Endothelial cell of umbilical vein (primary cell): ENCODE results near the gene JUNB. TPM values are rescaled to one million over a fixed set of nuclear protein-coding genes. Genes with fewer than 3 reads are reported as not detected.

Experiments used
- BruUV-seq: library from RNA; stranded (reverse); fragments of 400-500 nt; replicated peaks from 2 replicates; lab custom pipeline; 2021; lab: Mats Ljungman, UMichigan
- CTCF ChIA-PET: fragments of 300-600, 350-600 bp; sonication (Branson Sonifier 250); formaldehyde crosslinking; loops from one replicate; lab custom pipeline; 2021; ENCODE audit warnings: antibody characterized with exemption, inconsistent platforms; lab: Charles Lee
- POLR2A ChIA-PET: fragments of 300-600, 350-600 bp; sonication (Branson Sonifier 250); formaldehyde crosslinking; loops from one replicate; lab custom pipeline; 2021; ENCODE audit warnings: antibody characterized with exemption, inconsistent platforms; lab: Charles Lee
- DNase-seq: peaks from one replicate; pipeline ENCODE4 v3.0.0-alpha.2; 2011; ENCODE audit warnings: low read depth, low spot score
- FAIRE-seq: peaks from 2 replicates; lab custom pipeline; 2011; peaks lifted over from hg19 to GRCh38; lab: Jason Lieb, UNC
- H2AFZ ChIP-seq: 2 replicates; pipeline ENCODE4 v1.6.0; 2012; ENCODE audit warnings: low read depth, low read length, control low read depth, inconsistent platforms
- H3K27ac ChIP-seq: 2 replicates; pipeline ENCODE4 v1.5.1; 2011; ENCODE audit warnings: low read depth, mild to moderate bottlenecking, control low read depth, low read length, moderate library complexity; ENCODE audit not compliant: insufficient read depth
- H3K27me3 ChIP-seq, 2 experiments: 2 replicates each; pipeline versions ENCODE4 v1.6.0 to v1.6.1; 2011; ENCODE audit warnings: low read length in 2 of 2, mixed read lengths in 1 of 2; ENCODE audit not compliant: control insufficient read depth in 2 of 2, insufficient read depth in 2 of 2
- H3K36me3 ChIP-seq, 2 experiments: 2 replicates in 1 of 2; 3 replicates in 1 of 2; pipeline ENCODE4 v1.5.1; 2011; ENCODE audit warnings: low read length in 2 of 2, mild to moderate bottlenecking in 1 of 2, moderate library complexity in 1 of 2; ENCODE audit not compliant: control insufficient read depth in 2 of 2, insufficient read depth in 2 of 2; ENCODE audit errors: extremely low read depth in 1 of 2
- H3K4me1 ChIP-seq: 3 replicates; pipeline ENCODE4 v1.5.1; 2011; ENCODE audit warnings: mild to moderate bottlenecking, low read length; ENCODE audit not compliant: control insufficient read depth, insufficient read depth; ENCODE audit errors: extremely low read depth
- H3K4me2 ChIP-seq: 2 replicates; pipeline ENCODE4 v1.6.1; 2011; ENCODE audit warnings: low read length, control low read depth, mixed read lengths; ENCODE audit not compliant: insufficient read depth
- H3K4me3 ChIP-seq, 3 experiments: fragments of 200-600 bp in 1 of 3; sonication (generic), shearing (Covaris generic) in 1 of 3; replicated peaks in 1 of 3; 2 replicates each; pipeline ENCODE4 v1.5.1; 2011 to 2016; ENCODE audit warnings: control low read depth in 3 of 3, low read length in 3 of 3, mild to moderate bottlenecking in 2 of 3, inconsistent platforms in 1 of 3, low read depth in 1 of 3, moderate library complexity in 1 of 3; ENCODE audit not compliant: insufficient read depth in 1 of 3
- H3K79me2 ChIP-seq: 2 replicates; pipeline ENCODE4 v1.6.0; 2012; ENCODE audit warnings: low read length, inconsistent platforms; ENCODE audit not compliant: control insufficient read depth, insufficient read depth
- H3K9ac ChIP-seq: replicated peaks from 2 replicates; pipeline ENCODE3; 2011; ENCODE audit warnings: low read length, control low read depth; ENCODE audit not compliant: insufficient read depth; ENCODE audit errors: extremely low read depth
- H3K9me1 ChIP-seq: replicated peaks from 3 replicates; pipeline ENCODE4 v1.6.0; 2011; ENCODE audit warnings: mild to moderate bottlenecking, low read length; ENCODE audit not compliant: control insufficient read depth, insufficient read depth; ENCODE audit errors: extremely low read depth
- H3K9me3 ChIP-seq: replicated peaks from 2 replicates; pipeline ENCODE4 v1.5.1; 2012; ENCODE audit warnings: low read length, inconsistent platforms; ENCODE audit not compliant: control insufficient read depth, insufficient read depth
- H4K20me1 ChIP-seq: replicated peaks from 2 replicates; pipeline ENCODE3; 2011; ENCODE audit warnings: mild to moderate bottlenecking, low read length; ENCODE audit not compliant: control insufficient read depth, insufficient read depth; ENCODE audit errors: extremely low read depth
- CTCF ChIP-seq, 2 donors: IDR thresholded peaks; 1 replicate in 1 of 2; 2 replicates in 1 of 2; pipeline ENCODE4 v1.5.1; 2011; ENCODE audit warnings: low read length in 2 of 2, mild to moderate bottlenecking in 2 of 2, moderate library complexity in 2 of 2, control low read depth in 1 of 2, inconsistent platforms in 1 of 2, low read depth in 1 of 2; ENCODE audit not compliant: insufficient read depth in 1 of 2; ENCODE audit errors: extremely low read depth in 1 of 2
- EZH2 ChIP-seq: IDR thresholded peaks from 2 replicates; pipeline ENCODE4 v1.6.1; 2012; ENCODE audit warnings: borderline replicate concordance, low read depth, mild to moderate bottlenecking, moderate library complexity, low read length, inconsistent platforms; ENCODE audit not compliant: severe bottlenecking
- FOS ChIP-seq: IDR thresholded peaks from 2 replicates; pipeline ENCODE4 v1.6.1; 2011; ENCODE audit warnings: mild to moderate bottlenecking, low read length, moderate library complexity, borderline replicate concordance; ENCODE audit not compliant: insufficient read depth
- GATA2 ChIP-seq: IDR thresholded peaks from 2 replicates; pipeline ENCODE4 v1.7.0; 2011; ENCODE audit warnings: low read depth, mild to moderate bottlenecking, moderate library complexity, mixed read lengths, low read length; ENCODE audit not compliant: insufficient read length, insufficient read depth
- JUN ChIP-seq: IDR thresholded peaks from 2 replicates; pipeline ENCODE4 v1.6.1; 2011; ENCODE audit warnings: borderline replicate concordance, low read depth; ENCODE audit not compliant: insufficient read length, insufficient read depth
- MAX ChIP-seq: IDR thresholded peaks from 2 replicates; pipeline ENCODE4 v1.6.1; 2011; ENCODE audit not compliant: insufficient read depth, insufficient read length
- MYC ChIP-seq: IDR thresholded peaks from one replicate; pipeline ENCODE4 v1.6.1; 2011; ENCODE audit warnings: mild to moderate bottlenecking, low read depth, low read length
- POLR2A ChIP-seq: IDR thresholded peaks from 2 replicates; pipeline ENCODE4 v1.6.1; 2012; ENCODE audit warnings: low read depth, mild to moderate bottlenecking, control low read depth, low read length
- POLR2AphosphoS5 ChIP-seq: IDR thresholded peaks from 2 replicates; pipeline ENCODE4 v1.6.1; 2012; ENCODE audit warnings: low read depth, mild to moderate bottlenecking, control low read depth, low read length, moderate library complexity; ENCODE audit not compliant: insufficient read depth
- dilution Hi-C: fragments of 300-500 bp; cut with MboI; formaldehyde crosslinking; loops from one replicate; pipeline ENCODE4 v1.15.0; 2019; ENCODE audit warnings: low sequenced_read_pairs; ENCODE audit not compliant: extremely low pct_ligation_motif_present
- intact Hi-C: fragments of 100-400 bp; cut with micrococcal nuclease; formaldehyde crosslinking; loops from one replicate; pipeline ENCODE4 v1.10.0; 2022
- polyA plus RNA-seq, 4 experiments: library from polyadenylated mRNA; depleted of rRNA in 3 of 4; stranded (reverse) in 3 of 4; unstranded in 1 of 4; fragments of >200 nt; gene quantifications; 2 replicates each; pipeline versions ENCODE4 v1.2.1 to v1.2.3, GENCODE V29; 2011 to 2012; ENCODE audit warnings: missing spikeins in 1 of 4
- total RNA-seq: library from RNA; stranded (reverse); gene quantifications from 2 replicates; pipeline ENCODE4 v1.2.3, GENCODE V29; 2021

The JUNB gene
- total and polyA plus RNA-seq, 2 donors (not counting 3 experiments of a cell fraction or from before 2014, with no cell fraction given): 22.8 to 74.4 TPM

- Histone ChIP-seq H3K4me3 (no peak overlapping the region), H3K9me3 (no peaks in the 10 kb centered on the region), H3K9ac (no peak overlapping the region), H3K4me2 (no peak overlapping the region), H4K20me1 (no peaks in the 10 kb centered on the region), H3K36me3 (no peaks in the 10 kb centered on the region), H3K27me3 (no peaks in the 10 kb centered on the region), H3K4me1 (no peaks in the 10 kb centered on the region), H3K9me1 (no peaks in the 10 kb centered on the region), H2AFZ (no peak overlapping the region), H3K27ac (no peak overlapping the region), H3K79me2 (no peaks in the 10 kb centered on the region)
- dilution Hi-C loops (no loop called here), intact Hi-C loops (loop anchor here (2.0 kb wide), 1 partner anchor 34 kb away; the partner anchor contains the start of gene TNPO2)
- CTCF ChIA-PET: interaction anchor here (1.7 to 12.6 kb wide), 4 partner anchors 9 to 665 kb away, joined by 4 to 481 read pairs (median 23); no protein-coding TSS in a partner anchor
- POLR2A ChIA-PET: no interaction called here
- no TSS peak for BruUV-seq
- no peak for FAIRE-seq
- TF ChIP-seq CTCF (IDR thresholded peaks at IDR 0.05; ENCODE audit: extremely low read depth in 1 of 2, insufficient read depth in 1 of 2, low read depth in 1 of 2, low read length in 2 of 2) (no peak), POLR2A (no peak), GATA2 (no peak), FOS (no peak), MYC (no peak), JUN (no peak), MAX (no peak), EZH2 (no peak), POLR2AphosphoS5 (no peak)
- DNase-seq: no peak
Measured at GRCh38 chr19:12756150-12756883, 35.0 kb upstream of the JUNB start.
